Nephron (organoid): ENCODE results near the gene DYNC1LI1.

ENCODE experiments used
- H3K27ac Mint-ChIP-seq, 3 experiments: 2 replicates each; pipeline ENCODE4 v1.8.0; 2020; ENCODE audit warnings: mixed read lengths in 3 of 3, mild to moderate bottlenecking in 2 of 3, moderate library complexity in 1 of 3
- H3K27me3 Mint-ChIP-seq: 2 replicates; pipeline ENCODE4 v1.8.0; 2021; ENCODE audit warnings: low read depth, mild to moderate bottlenecking, moderate library complexity, mixed read lengths
- H3K36me3 Mint-ChIP-seq: 2 replicates; pipeline ENCODE4 v1.8.0; 2020; ENCODE audit warnings: low read depth, mixed read lengths
- H3K4me1 Mint-ChIP-seq: 2 replicates; pipeline ENCODE4 v1.8.0; 2020; ENCODE audit warnings: mixed read lengths
- H3K4me3 Mint-ChIP-seq, 3 experiments: 2 replicates each; pipeline ENCODE4 v1.8.0; 2020; ENCODE audit warnings: mild to moderate bottlenecking in 3 of 3, mixed read lengths in 3 of 3, moderate library complexity in 2 of 3
- H3K9me3 Mint-ChIP-seq: 2 replicates; pipeline ENCODE4 v1.8.0; 2020; ENCODE audit warnings: mixed read lengths
- CTCF ChIP-seq, 3 experiments: fragments of 200-600 bp; sonication (generic); IDR thresholded peaks; one replicate each; pipeline ENCODE4 v1.5.0; 2021; ENCODE audit warnings: antibody characterized with exemption in 3 of 3; ENCODE audit not compliant: unreplicated experiment in 3 of 3

Gene DYNC1LI1

GRCh38 chr3:32570421-32571191 lies at the start of gene DYNC1LI1:
TSS of gene DYNC1LI1 (minus strand) at chr3:32570858. CDS start at chr3:32570770, 88 bp downstream.
- no peaks in the 10 kb centered on the region for H3K9me3 Mint-ChIP-seq
- TF ChIP-seq CTCF (IDR thresholded peaks at IDR 0.05; ENCODE audit: unreplicated experiment in 3 of 3): no peak
- no peaks in the 10 kb centered on the region for H3K27me3 Mint-ChIP-seq
- H3K4me3 Mint-ChIP-seq: peak within 1 kb of the TSS; percentile 89 to 96 (median 96)
- H3K27ac Mint-ChIP-seq: peak within 1 kb of the TSS; percentile 84 to 98 (median 94)
- H3K4me1 Mint-ChIP-seq: peaks cover 12% of the 10 kb centered on the region
- peaks cover 8% of the 10 kb centered on the region for H3K36me3 Mint-ChIP-seq

- Mint-ChIP-seq H3K27ac (no peak overlapping the region), H3K4me3 (no peak overlapping the region), H3K4me1 (no peaks in the 10 kb centered on the region), H3K36me3 (no peaks in the 10 kb centered on the region), H3K27me3 (peaks cover 6% of the 10 kb centered on the region), H3K9me3 (peaks cover 20% of the 10 kb centered on the region)
- TF ChIP-seq CTCF (IDR thresholded peaks at IDR 0.05; ENCODE audit: unreplicated experiment in 3 of 3): no peak
Observed at GRCh38 chr3:32619395-32619794, 48.7 kb upstream of the DYNC1LI1 start.

- Mint-ChIP-seq H3K4me1 (no peaks in the 10 kb centered on the region), H3K36me3 (no peaks in the 10 kb centered on the region), H3K9me3 (peaks cover 20% of the 10 kb centered on the region), H3K27me3 (no peaks in the 10 kb centered on the region), H3K4me3 (no peak overlapping the region), H3K27ac (no peak overlapping the region)
- TF ChIP-seq CTCF (IDR thresholded peaks at IDR 0.05; ENCODE audit: unreplicated experiment in 3 of 3): no peak
Observed at GRCh38 chr3:32616267-32616962, 45.8 kb upstream of the DYNC1LI1 start.

GRCh38 chr3:32614956-32615355 lies 44.3 kb upstream of the DYNC1LI1 start:
- H3K36me3 Mint-ChIP-seq: no peaks in the 10 kb centered on the region
- no peak overlapping the region for H3K4me3 Mint-ChIP-seq
- H3K27me3 Mint-ChIP-seq: no peaks in the 10 kb centered on the region
- TF ChIP-seq CTCF (IDR thresholded peaks at IDR 0.05; ENCODE audit: unreplicated experiment in 3 of 3): no peak
- H3K9me3 Mint-ChIP-seq: peaks cover 12% of the 10 kb centered on the region
- H3K4me1 Mint-ChIP-seq: no peaks in the 10 kb centered on the region
- H3K27ac Mint-ChIP-seq: no peak overlapping the region

- Mint-ChIP-seq H3K36me3 (no peaks in the 10 kb centered on the region), H3K4me3 (no peak overlapping the region), H3K4me1 (no peaks in the 10 kb centered on the region), H3K9me3 (peaks cover 4% of the 10 kb centered on the region), H3K27ac (no peak overlapping the region), H3K27me3 (no peaks in the 10 kb centered on the region)
- TF ChIP-seq CTCF (IDR thresholded peaks at IDR 0.05; ENCODE audit: unreplicated experiment in 3 of 3): no peak
Observed at GRCh38 chr3:32613183-32613582, 42.5 kb upstream of the DYNC1LI1 start.
